Measurements from ENCODE around the gene CDH23. TPM values are rescaled to one million over a fixed set of nuclear protein-coding genes. Genes with fewer than 3 reads are reported as not detected.
A peak's percentile ranks its signal among the peaks of the same experiment; 100 is the strongest.

CDH23 gene
- total RNA-seq, 2 donors from 2014 or later = 1.4 to 1.6 TPM

DNA sequence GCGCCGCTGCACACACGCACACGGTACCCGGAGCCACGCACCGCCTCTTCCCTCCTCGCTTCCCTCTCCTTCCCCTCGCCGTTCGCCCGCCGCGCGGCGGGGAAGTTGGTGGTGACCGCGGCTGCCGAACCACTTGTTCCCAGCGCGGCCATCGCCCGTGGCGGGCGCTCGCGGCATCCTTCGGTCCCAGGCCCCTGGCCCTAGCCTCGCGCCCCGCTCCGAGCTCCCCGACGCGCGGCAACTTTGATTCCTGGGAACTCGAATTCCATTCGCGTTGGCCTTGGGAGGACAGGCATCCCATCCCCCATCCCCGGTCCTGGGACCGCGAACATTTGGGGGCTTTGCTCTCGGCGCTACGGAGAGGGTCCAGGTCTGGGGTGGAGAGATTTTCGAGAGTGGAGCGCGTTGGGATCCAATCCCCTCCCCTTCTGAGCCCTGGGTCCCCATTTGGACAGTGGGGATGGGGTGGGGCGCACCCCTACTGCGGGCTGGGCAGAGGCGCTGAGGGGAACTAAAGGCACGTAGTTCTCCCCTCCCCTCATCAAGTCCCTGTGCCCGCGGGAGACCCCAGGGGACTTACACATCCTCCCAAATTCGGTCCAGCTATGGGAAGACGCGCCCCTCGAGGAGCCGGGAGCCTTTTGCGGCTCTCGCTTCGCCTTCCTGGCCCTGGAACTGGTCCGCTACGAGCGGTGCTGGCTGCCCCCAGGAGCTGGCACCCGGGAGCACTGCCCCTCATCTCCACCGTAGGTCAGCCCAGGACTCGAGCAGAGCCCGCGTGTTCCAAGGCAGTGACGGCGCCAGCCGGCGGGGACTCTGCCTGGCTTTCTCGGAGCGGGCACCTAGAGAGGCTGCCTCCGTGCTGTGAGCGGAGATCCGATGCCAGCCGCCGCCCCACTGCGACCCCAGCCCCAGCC is 834 bp downstream of the CDH23 start:
- H3K27me3 ChIP-seq = peaks cover 17% of the 10 kb centered on the region
- H3K27ac ChIP-seq = no peak overlapping the region
- H3K4me3 ChIP-seq = peak overlapping the region; percentile 40
- H3K9me3 ChIP-seq = no peaks in the 10 kb centered on the region
- peaks cover 9% of the 10 kb centered on the region for H3K4me1 ChIP-seq
- TF ChIP-seq, protein P1, sequence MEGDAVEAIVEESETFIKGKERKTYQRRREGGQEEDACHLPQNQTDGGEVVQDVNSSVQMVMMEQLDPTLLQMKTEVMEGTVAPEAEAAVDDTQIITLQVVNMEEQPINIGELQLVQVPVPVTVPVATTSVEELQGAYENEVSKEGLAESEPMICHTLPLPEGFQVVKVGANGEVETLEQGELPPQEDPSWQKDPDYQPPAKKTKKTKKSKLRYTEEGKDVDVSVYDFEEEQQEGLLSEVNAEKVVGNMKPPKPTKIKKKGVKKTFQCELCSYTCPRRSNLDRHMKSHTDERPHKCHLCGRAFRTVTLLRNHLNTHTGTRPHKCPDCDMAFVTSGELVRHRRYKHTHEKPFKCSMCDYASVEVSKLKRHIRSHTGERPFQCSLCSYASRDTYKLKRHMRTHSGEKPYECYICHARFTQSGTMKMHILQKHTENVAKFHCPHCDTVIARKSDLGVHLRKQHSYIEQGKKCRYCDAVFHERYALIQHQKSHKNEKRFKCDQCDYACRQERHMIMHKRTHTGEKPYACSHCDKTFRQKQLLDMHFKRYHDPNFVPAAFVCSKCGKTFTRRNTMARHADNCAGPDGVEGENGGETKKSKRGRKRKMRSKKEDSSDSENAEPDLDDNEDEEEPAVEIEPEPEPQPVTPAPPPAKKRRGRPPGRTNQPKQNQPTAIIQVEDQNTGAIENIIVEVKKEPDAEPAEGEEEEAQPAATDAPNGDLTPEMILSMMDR (IDR thresholded peaks at IDR 0.05) = no peak
- intact Hi-C loops (cut with DNase I) = no loop called here
- H3K36me3 ChIP-seq = no peaks in the 10 kb centered on the region
- H3K9ac ChIP-seq (ENCODE audit: low read depth in 2 of 2, low read length in 2 of 2) = peak overlapping the region in 1 of 2 donors; percentile 24
- DNase-seq = no peak

DNA sequence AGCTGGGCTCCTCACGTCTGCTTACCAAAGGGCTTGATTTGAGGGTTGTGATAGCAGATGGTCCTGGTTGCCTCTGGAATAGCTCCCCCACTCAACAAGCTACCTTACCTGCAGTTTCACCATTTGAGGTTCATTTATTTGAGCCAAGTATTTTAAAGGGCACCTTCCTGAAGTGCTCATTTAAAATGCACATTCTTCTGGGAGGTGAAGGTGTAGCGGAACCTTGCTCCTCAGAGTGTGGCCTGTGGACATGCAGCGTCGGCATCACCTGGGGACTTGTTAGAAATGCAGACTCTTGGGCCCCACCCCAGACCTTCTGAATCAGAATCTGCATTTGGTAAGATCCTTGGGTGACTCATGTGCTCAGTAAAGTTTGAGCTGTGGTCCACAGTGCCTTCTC is 2.3 kb downstream of the CDH23 start:
- Histone ChIP-seq H3K9me3 (no peaks in the 10 kb centered on the region), H3K36me3 (no peaks in the 10 kb centered on the region), H3K27me3 (peaks cover 17% of the 10 kb centered on the region), H3K4me1 (peaks cover 9% of the 10 kb centered on the region), H3K27ac (no peak overlapping the region), H3K4me3 (no peak overlapping the region), H3K9ac (ENCODE audit: low read depth in 2 of 2, low read length in 2 of 2) (no peak overlapping the region)
- DNase-seq = no peak
- TF ChIP-seq, protein P1 (IDR thresholded peaks at IDR 0.05) = no peak
- intact Hi-C loops (cut with DNase I) = no loop called here

DNA sequence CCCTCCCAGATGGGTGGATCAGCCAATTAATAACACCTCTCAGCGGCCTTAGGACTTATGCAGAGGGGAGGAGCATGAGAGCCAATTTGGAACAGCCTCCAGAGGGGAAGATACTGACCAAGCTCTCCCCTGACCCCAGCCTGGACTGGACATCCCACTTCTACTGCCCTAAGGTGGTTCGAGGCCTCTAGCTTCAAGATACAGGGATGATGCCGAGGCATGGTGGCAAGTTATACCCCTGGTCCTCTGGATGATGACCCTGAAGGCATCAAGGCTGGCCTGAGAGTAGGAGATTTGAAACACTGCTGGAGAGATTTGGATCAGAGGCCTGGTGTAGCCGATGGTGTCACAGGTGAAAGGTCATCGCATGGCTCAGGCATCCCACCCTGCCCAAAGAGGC is 3.2 kb downstream of the CDH23 start:
- intact Hi-C loops (cut with DNase I) = no loop called here
- Histone ChIP-seq H3K4me3 (no peak overlapping the region), H3K36me3 (no peaks in the 10 kb centered on the region), H3K27ac (no peak overlapping the region), H3K4me1 (peaks cover 9% of the 10 kb centered on the region), H3K27me3 (peaks cover 17% of the 10 kb centered on the region), H3K9me3 (no peaks in the 10 kb centered on the region), H3K9ac (ENCODE audit: low read depth in 2 of 2, low read length in 2 of 2) (no peak overlapping the region)
- DNase-seq = no peak
- TF ChIP-seq, protein P1 (IDR thresholded peaks at IDR 0.05) = no peak

DNA sequence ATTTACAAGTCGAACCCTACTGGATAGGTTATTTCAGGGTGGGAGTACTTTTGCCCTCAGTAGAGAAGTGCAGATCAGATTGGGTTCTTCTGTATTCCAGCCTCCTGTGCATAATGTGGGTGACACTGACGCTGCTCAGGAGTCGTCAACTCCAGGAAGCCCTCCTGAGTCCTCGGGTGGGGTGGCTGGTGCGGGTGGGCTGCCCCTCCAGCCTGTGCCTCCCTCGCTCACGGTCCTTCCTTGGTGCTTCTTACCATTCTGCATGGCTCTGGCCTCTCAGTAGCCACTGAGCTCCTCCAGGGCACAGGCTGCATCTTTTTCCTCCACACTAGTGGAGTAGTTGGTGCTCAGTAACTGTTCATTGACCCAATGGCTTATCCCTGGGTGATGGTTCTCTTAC is 4.3 kb downstream of the CDH23 start:
- Histone ChIP-seq H3K36me3 (no peaks in the 10 kb centered on the region), H3K27ac (no peak overlapping the region), H3K9me3 (no peaks in the 10 kb centered on the region), H3K4me3 (no peak overlapping the region), H3K4me1 (peaks cover 9% of the 10 kb centered on the region), H3K9ac (ENCODE audit: low read depth in 2 of 2, low read length in 2 of 2) (no peak overlapping the region), H3K27me3 (peaks cover 17% of the 10 kb centered on the region)
- TF ChIP-seq, protein P1 (IDR thresholded peaks at IDR 0.05) = no peak
- intact Hi-C loops (cut with DNase I) = no loop called here
- no peak for DNase-seq

DNA sequence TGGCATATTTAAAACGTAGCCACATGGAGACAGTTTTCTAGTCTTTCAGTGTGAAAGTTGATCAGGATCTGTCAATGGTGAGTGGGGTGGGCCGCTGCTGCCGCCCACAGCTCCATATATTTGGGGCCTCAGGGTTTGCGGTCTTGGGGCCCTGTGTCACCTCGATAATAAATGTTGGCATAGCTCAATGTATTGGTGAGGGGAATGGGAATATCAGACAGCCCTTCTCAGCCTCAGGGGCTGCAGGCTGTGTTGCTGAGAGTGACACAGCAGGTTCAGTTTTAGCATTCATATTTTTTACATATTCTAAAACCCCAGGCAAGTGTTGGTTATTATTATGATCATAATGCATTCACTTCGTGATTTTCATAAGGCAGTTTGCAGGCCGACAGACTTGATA is 5.3 kb downstream of the CDH23 start:
- DNase-seq = no peak
- no peak overlapping the region for H3K27ac ChIP-seq
- H3K9ac ChIP-seq (ENCODE audit: low read depth in 2 of 2, low read length in 2 of 2) = no peak overlapping the region
- TF ChIP-seq, protein P1 (IDR thresholded peaks at IDR 0.05) = no peak
- intact Hi-C loops (cut with DNase I) = no loop called here
- peaks cover 9% of the 10 kb centered on the region for H3K4me1 ChIP-seq
- H3K27me3 ChIP-seq = peaks cover 14% of the 10 kb centered on the region
- H3K36me3 ChIP-seq = no peaks in the 10 kb centered on the region
- H3K9me3 ChIP-seq = no peaks in the 10 kb centered on the region
- no peak overlapping the region for H3K4me3 ChIP-seq

Measured in colonic mucosa (tissue), 4 donors.